Measurements from ENCODE around the gene LEMD2.

DNA sequence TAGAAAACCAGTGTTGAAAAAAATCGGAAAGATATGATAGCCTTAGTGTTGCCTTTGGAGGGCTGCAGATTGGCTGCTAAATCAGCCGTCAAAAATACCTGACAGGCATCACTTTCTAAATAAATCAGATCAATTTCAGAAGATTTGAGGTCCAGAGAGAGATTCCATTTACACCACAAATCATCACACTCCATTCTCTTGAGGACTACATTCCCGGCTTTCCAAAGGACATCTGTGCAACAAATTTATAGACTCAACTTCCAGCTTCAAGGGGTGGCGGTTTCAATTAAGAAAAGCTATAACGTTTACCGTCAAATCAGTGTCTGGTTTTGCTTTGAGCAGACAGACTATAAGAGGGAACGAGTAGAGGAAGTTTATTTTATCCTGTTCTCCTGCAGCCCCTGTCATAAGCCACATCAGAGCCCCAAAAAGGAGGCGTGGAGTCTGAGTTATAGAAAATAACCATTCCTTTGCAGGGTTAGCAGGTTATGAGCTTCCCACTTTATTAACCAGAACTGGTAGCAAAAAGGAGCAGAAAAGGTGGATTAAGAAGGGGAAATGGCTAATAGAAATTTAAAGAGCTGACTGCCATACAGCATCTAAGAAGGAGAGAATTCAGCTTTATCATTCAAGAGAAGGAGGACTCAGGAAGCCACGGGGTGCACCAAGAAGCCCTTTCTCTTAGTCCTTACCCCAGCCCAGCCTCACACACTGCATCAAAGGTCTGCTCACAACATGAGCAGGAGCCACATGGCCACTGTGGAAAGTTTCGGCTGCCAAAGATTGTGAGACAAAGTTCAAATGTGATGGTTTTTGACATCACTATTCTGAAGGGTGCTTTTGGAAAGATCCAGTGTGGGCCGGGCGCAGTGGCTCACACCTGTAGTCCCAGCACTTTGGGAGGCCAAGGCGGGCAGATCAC lies 64.6 kb downstream of the LEMD2 start:
- TF ChIP-seq EZH2 (IDR thresholded peaks at IDR 0.05) (no peak), POLR2AphosphoS5 (IDR thresholded peaks at IDR 0.05; ENCODE audit: borderline replicate concordance, low read depth, low read length) (no peak)

Measured in SK-N-MC (cell line).